MG63 (cell line): ENCODE results near the gene CAPN8. TPM values are rescaled to one million over a fixed set of nuclear protein-coding genes. Genes with fewer than 3 reads are reported as not detected.

Experiments
- DNase-seq: peaks from one replicate; pipeline ENCODE4 v3.0.0-alpha.2; 2020
- H3K27me3 ChIP-seq: fragments of 250-450 bp; sonication (Bioruptor Pico); 2 replicates; pipeline ENCODE4 v1.5.1; 2020; ENCODE audit warnings: mild to moderate bottlenecking, moderate library complexity
- H3K36me3 ChIP-seq: fragments of 250-450 bp; sonication (Bioruptor Pico); 2 replicates; pipeline ENCODE4 v1.5.1; 2020; ENCODE audit warnings: mild to moderate bottlenecking, moderate library complexity
- H3K4me3 ChIP-seq: fragments of 250-450 bp; sonication (Bioruptor Pico); 2 replicates; pipeline ENCODE4 v1.5.1; 2020; ENCODE audit warnings: mild to moderate bottlenecking, moderate library complexity
- H3K9me3 ChIP-seq: fragments of 250-450 bp; sonication (Bioruptor Pico); 2 replicates; pipeline ENCODE4 v1.5.1; 2020; ENCODE audit warnings: mild to moderate bottlenecking, moderate library complexity
- total RNA-seq: library from RNA; depleted of rRNA; stranded (reverse); fragments of >200 nt; shearing (Covaris generic); gene quantifications from 2 replicates; pipeline ENCODE4 v1.2.3, GENCODE V29; 2014; ENCODE audit warnings: low replicate concordance

CAPN8 gene
- total RNA-seq, 1 experiment from 2014 or later = not detected

- no peaks in the 10 kb centered on the region for H3K27me3 ChIP-seq
- H3K36me3 ChIP-seq = no peaks in the 10 kb centered on the region
Observed at GRCh38 chr1:223674119-223674890, 8.8 kb upstream of the CAPN8 start.

GRCh38 chr1:223670458-223671159, 5.1 kb upstream of the CAPN8 start:
- Histone ChIP-seq H3K9me3 (peaks cover 9% of the 10 kb centered on the region), H3K36me3 (no peaks in the 10 kb centered on the region), H3K4me3 (no peak overlapping the region), H3K27me3 (no peaks in the 10 kb centered on the region)
- peak; percentile 58 for DNase-seq

More at GRCh38 chr1:223674119-223674890, 8.8 kb upstream of the CAPN8 start:
- Histone ChIP-seq H3K4me3 (no peak overlapping the region), H3K9me3 (peaks cover 12% of the 10 kb centered on the region)
- no peak for DNase-seq

- Histone ChIP-seq H3K4me3 (no peak overlapping the region), H3K27me3 (no peaks in the 10 kb centered on the region), H3K36me3 (no peaks in the 10 kb centered on the region), H3K9me3 (peaks cover 6% of the 10 kb centered on the region)
- DNase-seq = no peak
Observed at GRCh38 chr1:223669003-223669795, 3.7 kb upstream of the CAPN8 start.

GRCh38 chr1:223667484-223668182, 2.1 kb upstream of the CAPN8 start:
- Histone ChIP-seq H3K9me3 (no peaks in the 10 kb centered on the region), H3K36me3 (no peaks in the 10 kb centered on the region), H3K27me3 (no peaks in the 10 kb centered on the region), H3K4me3 (no peak overlapping the region)
- DNase-seq = peak; percentile 58

GRCh38 chr1:223664106-223664505, 1.4 kb downstream of the CAPN8 start:
- no peak overlapping the region for H3K4me3 ChIP-seq
- no peaks in the 10 kb centered on the region for H3K9me3 ChIP-seq
- H3K36me3 ChIP-seq = no peaks in the 10 kb centered on the region
- no peaks in the 10 kb centered on the region for H3K27me3 ChIP-seq
- DNase-seq = no peak

- Histone ChIP-seq H3K27me3 (no peaks in the 10 kb centered on the region), H3K9me3 (no peaks in the 10 kb centered on the region), H3K4me3 (no peak overlapping the region), H3K36me3 (no peaks in the 10 kb centered on the region)
- no peak for DNase-seq
Observed at GRCh38 chr1:223662943-223663342, 2.6 kb downstream of the CAPN8 start.

GRCh38 chr1:223659711-223660110, 5.8 kb downstream of the CAPN8 start:
- no peaks in the 10 kb centered on the region for H3K9me3 ChIP-seq
- H3K27me3 ChIP-seq = no peaks in the 10 kb centered on the region
- H3K4me3 ChIP-seq = no peak overlapping the region
- no peaks in the 10 kb centered on the region for H3K36me3 ChIP-seq
- no peak for DNase-seq

- Histone ChIP-seq H3K36me3 (no peaks in the 10 kb centered on the region), H3K27me3 (no peaks in the 10 kb centered on the region)
Observed at GRCh38 chr1:223657978-223658377, 7.5 kb downstream of the CAPN8 start.

GRCh38 chr1:223654083-223654482, 11.4 kb downstream of the CAPN8 start:
- H3K9me3 ChIP-seq = no peaks in the 10 kb centered on the region
- no peak overlapping the region for H3K4me3 ChIP-seq
- DNase-seq = no peak
- H3K27me3 ChIP-seq = no peaks in the 10 kb centered on the region
- no peaks in the 10 kb centered on the region for H3K36me3 ChIP-seq

More at GRCh38 chr1:223657978-223658377, 7.5 kb downstream of the CAPN8 start:
- no peak overlapping the region for H3K4me3 ChIP-seq
- no peak for DNase-seq
- H3K9me3 ChIP-seq = no peaks in the 10 kb centered on the region

- H3K9me3 ChIP-seq = no peaks in the 10 kb centered on the region
- H3K36me3 ChIP-seq = no peaks in the 10 kb centered on the region
Observed at GRCh38 chr1:223653431-223653830, 12.1 kb downstream of the CAPN8 start.

GRCh38 chr1:223653015-223653414, 12.5 kb downstream of the CAPN8 start:
- Histone ChIP-seq H3K4me3 (no peak overlapping the region), H3K36me3 (no peaks in the 10 kb centered on the region), H3K9me3 (no peaks in the 10 kb centered on the region), H3K27me3 (no peaks in the 10 kb centered on the region)
- no peak for DNase-seq

More at GRCh38 chr1:223653431-223653830, 12.1 kb downstream of the CAPN8 start:
- H3K4me3 ChIP-seq = no peak overlapping the region
- H3K27me3 ChIP-seq = no peaks in the 10 kb centered on the region
- DNase-seq = no peak

- Histone ChIP-seq H3K36me3 (no peaks in the 10 kb centered on the region), H3K9me3 (no peaks in the 10 kb centered on the region), H3K4me3 (no peak overlapping the region), H3K27me3 (no peaks in the 10 kb centered on the region)
- peak; percentile 32 for DNase-seq
Observed at GRCh38 chr1:223652436-223652941, 13.0 kb downstream of the CAPN8 start.

GRCh38 chr1:223651291-223651991, 14.1 kb downstream of the CAPN8 start:
- Histone ChIP-seq H3K4me3 (no peak overlapping the region), H3K27me3 (no peaks in the 10 kb centered on the region; the same call in 1 of the 2 replicates), H3K36me3 (no peaks in the 10 kb centered on the region), H3K9me3 (no peaks in the 10 kb centered on the region)
- no peak for DNase-seq

- no peaks in the 10 kb centered on the region for H3K36me3 ChIP-seq
- H3K9me3 ChIP-seq = no peaks in the 10 kb centered on the region
- no peak for DNase-seq
Observed at GRCh38 chr1:223650465-223650864, 15.0 kb downstream of the CAPN8 start.

GRCh38 chr1:223649222-223649621, 16.3 kb downstream of the CAPN8 start:
- DNase-seq = no peak
- Histone ChIP-seq H3K27me3 (no peaks in the 10 kb centered on the region; the same call in 1 of the 2 replicates), H3K9me3 (no peaks in the 10 kb centered on the region), H3K4me3 (no peak overlapping the region), H3K36me3 (no peaks in the 10 kb centered on the region)

More at GRCh38 chr1:223650465-223650864, 15.0 kb downstream of the CAPN8 start:
- Histone ChIP-seq H3K27me3 (no peaks in the 10 kb centered on the region; the same call in 1 of the 2 replicates), H3K4me3 (no peak overlapping the region)

- no peak for DNase-seq
- Histone ChIP-seq H3K9me3 (no peaks in the 10 kb centered on the region), H3K36me3 (no peaks in the 10 kb centered on the region), H3K4me3 (no peak overlapping the region), H3K27me3 (peaks cover 6% of the 10 kb centered on the region)
Observed at GRCh38 chr1:223647249-223647648, 18.3 kb downstream of the CAPN8 start.
